ENCODE measurements around the gene ENG.
"Not testable (repeated sequence)": the region's sequence is repeated elsewhere in the genome, so short reads cannot be mapped to it uniquely, and the experiment has no call there.

The ENG gene

DNA sequence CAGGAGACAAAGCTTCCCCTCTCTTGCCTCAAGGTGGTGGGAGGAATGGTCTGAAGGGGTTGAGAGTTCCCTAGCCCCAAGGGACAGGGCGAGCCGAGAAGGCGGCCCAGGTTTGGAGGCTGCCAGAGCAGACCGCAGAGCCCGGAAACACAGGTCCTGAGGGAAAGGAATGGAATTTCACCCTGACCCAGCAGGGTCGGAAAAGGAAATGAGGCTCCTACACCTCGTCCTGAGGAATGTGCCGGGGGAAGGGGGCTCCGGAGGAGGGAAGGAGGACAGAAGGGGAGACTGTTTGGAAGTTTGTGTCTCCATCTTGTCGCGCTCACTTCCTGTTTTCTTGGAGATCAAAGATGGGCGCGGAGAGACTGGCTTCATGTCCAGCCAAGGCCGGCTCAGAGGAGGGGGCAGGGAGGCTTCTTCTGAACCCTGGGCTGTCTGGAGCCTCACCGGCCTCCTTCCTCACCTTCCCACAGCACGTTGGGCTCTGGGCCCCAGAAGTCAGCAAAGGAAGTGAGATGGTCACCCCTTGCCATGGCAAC is 9.6 kb downstream of the ENG start:
- no peak for DNase-seq (ENCODE audit: low spot score)

DNA sequence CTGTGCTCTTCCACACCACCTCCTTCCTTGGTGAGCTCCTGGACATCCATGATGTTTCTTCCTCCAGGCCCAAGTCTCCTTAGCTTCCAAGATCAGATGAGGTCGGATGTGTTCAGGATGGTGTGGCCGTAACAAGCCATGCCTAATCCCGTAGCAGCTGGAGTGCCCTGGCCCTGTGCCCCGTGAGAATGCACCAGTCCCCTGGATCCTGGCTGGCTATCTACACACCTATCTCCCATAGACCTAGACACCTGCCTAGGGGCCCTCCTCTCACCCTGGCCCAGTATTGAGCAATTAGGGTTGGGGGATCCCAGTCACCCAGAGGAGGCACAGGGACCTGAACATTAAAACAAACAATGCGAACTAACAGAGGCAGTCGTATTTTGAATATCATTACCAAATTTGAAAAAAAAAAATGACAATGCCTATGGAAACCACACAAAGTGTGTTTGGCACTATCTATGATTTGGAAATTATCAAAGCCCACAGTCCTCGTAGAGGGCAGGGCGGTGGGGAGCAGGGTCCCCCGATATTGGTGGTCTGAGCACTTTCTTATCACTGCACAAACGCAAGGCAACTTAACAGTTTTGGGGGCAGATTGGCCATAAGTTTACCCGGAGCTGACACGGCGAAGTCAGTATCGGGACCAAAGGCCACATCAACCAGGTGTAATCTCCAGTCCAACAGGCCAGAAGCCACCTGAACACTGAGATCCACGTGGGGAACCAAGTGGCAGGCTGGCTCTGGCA is 13.2 kb downstream of the ENG start:
- DNase-seq (ENCODE audit: low spot score), result no peak

DNA sequence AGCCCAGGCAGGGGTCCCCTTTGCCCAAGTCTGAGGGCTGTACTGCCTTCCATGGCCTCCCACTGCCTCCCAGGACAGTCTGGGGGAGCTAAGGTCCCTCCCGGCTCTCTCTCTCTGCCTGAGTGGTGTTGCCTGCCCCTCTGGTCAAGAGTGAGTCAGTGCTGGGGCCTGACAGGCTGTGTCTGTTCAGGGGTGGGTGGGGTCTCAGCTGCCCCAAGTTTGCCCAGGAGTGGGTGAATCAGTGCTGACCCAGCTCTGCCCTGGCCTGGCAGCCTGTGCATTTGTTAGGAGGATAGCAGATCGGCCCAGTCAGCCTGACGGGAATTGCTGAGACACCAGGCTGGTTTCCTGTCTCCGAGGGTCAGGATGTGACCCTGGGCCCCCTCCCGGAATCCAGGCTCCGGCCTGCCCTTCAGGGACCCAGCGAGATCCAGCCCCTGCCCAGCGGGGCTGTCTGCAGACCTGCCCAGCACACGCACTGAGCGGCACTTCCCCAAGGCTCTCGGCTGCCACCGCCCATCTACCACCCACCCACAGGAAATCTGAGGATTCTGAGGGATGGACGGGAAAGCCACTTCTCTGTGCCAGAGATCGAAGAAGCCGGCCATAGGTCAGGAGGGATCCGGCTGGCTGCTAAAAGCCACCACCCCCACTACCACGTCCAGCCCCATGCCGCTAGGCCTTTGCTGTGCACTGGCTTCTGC is 15.9 kb downstream of the ENG start:
- no peak for DNase-seq (ENCODE audit: low spot score)

GRCh38 chr9:127837346-127837745 is 17.1 kb downstream of the ENG start:
- no peak for DNase-seq (ENCODE audit: low spot score)

GRCh38 chr9:127836561-127836960 is 17.9 kb downstream of the ENG start:
- DNase-seq (ENCODE audit: low spot score), result not testable (repeated sequence)

- DNase-seq (ENCODE audit: low spot score), result no peak
These were observed 18.4 kb downstream of the ENG start for GRCh38 chr9:127835991-127836516.

DNA sequence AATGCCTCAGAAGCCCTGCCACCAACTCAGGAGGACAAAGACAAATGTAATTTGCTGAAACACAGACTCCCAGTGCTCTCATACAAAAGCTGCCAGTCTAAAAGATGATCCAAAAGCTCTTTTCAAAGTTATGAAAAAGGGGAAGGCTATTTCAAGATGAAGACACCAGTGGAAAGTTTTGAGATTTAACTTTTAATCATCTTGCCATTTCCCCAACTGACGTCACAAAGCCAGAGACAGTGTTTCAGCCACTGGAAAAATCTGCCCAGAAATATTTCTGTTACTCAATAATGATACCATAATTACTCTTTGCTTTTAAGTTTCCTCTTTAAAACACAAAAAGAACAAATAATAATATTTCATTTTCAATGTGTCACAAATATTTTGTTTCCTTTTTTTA is 20.9 kb downstream of the ENG start:
- no peak for DNase-seq (ENCODE audit: low spot score)

GRCh38 chr9:127832248-127832647 is 22.2 kb downstream of the ENG start:
- no peak for DNase-seq (ENCODE audit: low spot score)

DNA sequence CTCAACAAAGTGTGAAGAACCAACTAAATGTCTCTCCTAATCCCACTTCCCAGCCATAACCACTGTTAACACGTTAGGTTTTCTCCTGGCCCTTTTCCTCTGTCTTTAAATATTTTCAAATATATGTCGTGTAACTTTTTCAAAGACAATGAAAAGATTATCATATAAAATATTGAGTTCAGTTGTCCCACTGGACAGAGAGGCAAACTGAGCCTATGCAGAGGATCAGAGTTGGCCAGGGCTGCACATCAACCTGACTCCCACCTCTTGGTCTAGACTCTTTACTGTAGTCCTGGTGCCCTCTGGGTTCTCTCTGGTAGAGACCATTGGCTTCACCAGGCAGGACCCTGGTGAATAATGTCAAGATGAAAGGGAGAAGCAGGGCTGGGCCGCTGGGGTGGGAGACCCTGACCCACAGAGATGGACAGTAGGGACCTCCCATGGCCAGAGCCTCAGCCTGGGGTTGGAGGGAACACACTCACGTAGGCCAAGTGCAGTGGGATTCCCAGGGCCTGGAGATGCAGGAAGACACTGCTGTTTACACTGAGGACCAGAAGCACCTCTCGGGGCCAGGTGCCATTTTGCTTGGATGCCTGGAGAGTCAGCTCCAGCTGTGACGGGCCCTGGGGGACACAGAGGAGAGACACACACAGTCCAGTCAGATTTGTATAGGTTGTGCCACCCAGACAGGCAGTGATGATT is 25.1 kb downstream of the ENG start:
- no peak for DNase-seq (ENCODE audit: low spot score)

- DNase-seq (ENCODE audit: low spot score), result peak; percentile 35
These were observed 26.0 kb downstream of the ENG start for GRCh38 chr9:127828262-127829031.

DNA sequence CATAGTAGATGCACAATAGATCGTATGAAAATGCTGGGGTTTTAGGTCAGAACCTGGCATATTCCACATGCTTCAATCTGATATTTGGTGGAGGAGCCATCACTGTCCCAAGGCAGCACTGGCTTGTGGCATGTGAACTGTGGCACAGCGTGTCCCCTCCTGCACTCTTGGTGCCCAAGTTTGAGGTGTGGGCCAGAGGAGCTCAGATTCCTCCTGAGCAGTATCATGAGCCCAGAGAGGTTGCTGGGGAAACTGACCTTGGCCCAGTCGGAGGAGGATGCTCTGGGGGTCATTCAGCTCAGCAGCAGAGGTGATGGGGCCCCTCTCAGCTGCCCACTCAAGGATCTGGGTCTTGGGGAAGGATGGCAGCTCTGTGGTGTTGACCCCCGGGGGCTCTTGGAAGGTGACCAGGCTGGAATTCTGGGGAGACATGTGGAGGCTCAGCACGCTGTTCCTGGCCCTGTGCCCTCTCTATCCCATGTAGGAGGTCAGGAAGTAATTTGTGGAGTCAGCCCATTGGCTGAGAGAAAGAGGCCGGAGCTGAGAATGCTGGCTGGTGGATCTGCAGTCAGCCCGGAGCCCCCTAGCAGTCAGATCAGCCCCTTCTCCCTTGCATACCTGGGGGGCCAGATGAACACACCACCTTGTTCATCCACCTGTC is 28.1 kb downstream of the ENG start:
- DNase-seq (ENCODE audit: low spot score), result no peak

DNA sequence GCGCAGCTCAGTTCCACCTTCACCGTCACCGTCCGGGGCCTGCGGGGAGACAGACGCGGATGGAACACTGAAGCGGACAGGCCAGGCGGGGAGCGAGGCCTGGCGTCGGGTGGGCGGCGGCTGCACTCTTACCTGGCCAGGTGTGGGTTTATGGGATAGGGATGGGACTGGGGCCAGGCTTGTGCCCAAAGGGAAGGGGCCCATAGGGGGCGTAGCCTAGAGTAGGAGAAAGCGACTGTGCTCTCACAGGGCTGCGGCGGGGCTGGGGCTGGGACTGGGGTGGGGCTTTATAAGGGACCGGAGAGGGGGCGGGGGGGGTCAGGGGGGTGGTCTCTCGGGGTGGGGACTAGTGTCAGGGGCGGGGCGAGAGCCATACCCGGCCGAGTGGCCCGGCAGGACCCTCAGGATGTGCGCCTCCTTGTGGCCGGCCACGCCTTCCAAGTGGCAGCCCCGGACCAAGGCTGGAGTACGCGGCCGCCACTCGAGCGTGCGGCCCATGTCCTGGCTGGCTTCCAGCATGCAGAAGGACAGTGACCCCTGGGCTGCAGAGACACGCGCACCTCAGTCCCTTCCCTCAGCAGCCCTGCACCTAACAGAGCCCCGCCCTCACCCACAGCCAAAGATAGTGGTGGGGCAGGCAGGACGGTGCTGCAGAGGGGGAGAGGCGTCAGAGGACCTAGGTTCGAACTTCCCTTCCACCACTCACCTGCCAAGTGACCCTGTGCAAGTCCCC is 29.0 kb downstream of the ENG start:
- no peak for DNase-seq (ENCODE audit: low spot score)

GRCh38 chr9:127822108-127822507 is 32.4 kb downstream of the ENG start:
- DNase-seq (ENCODE audit: low spot score), result no peak

- DNase-seq (ENCODE audit: low spot score), result no peak
These were observed 35.9 kb downstream of the ENG start for GRCh38 chr9:127818574-127818973.

GRCh38 chr9:127817881-127818434 is 36.5 kb downstream of the ENG start:
- DNase-seq (ENCODE audit: low spot score), result no peak

- no peak for DNase-seq (ENCODE audit: low spot score)
These were observed 37.7 kb downstream of the ENG start for GRCh38 chr9:127816728-127817127.

DNA sequence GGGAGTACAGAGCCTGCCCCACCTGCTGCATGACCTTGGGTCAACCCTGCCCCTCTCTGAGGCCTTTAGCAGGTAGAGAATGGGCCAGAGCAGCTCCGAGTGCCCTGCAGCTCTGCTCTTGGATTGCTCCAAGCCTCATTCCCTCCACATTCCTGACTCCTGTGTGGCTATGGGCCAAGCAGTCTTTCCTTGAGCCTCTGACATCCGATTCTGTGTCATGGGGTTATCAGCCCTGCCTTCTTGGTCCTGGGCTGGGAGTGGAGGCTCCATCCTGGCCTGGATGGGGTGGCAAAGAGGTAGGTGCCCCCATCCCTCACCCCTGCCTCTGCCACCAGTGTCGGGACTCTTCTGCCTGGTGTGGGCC is 38.1 kb downstream of the ENG start:
- DNase-seq (ENCODE audit: low spot score), result no peak

- DNase-seq (ENCODE audit: low spot score), result no peak
These were observed 38.7 kb downstream of the ENG start for GRCh38 chr9:127815512-127816361.

All from globus pallidus (tissue), 1 donor.